CD1c-positive myeloid dendritic cell (primary cell): ENCODE results near the gene BANP.
"Not testable (repeated sequence)": the region's sequence is repeated elsewhere in the genome, so short reads cannot be mapped to it uniquely, and the experiment has no call there.

Source experiments
- DNase-seq: peaks from one replicate; pipeline ENCODE4 v3.0.0-alpha.2; 2016; ENCODE audit errors: extremely low spot score

The BANP gene

GRCh38 chr16:87968541-87968940 lies 17.3 kb downstream of the BANP start:
- no peak for DNase-seq

- no peak for DNase-seq
Observed at GRCh38 chr16:87970186-87970585, 19.0 kb downstream of the BANP start.

- DNase-seq, result no peak
Observed at GRCh38 chr16:87971933-87972332, 20.7 kb downstream of the BANP start.

- DNase-seq, result no peak
Observed at GRCh38 chr16:87973717-87974116, 22.5 kb downstream of the BANP start.

GRCh38 chr16:87974178-87974577 lies 22.9 kb downstream of the BANP start:
- no peak for DNase-seq

- DNase-seq, result no peak
Observed at GRCh38 chr16:87976665-87977064, 25.4 kb downstream of the BANP start.

- DNase-seq, result no peak
Observed at GRCh38 chr16:87978127-87978526, 26.9 kb downstream of the BANP start.

GRCh38 chr16:87979352-87979751 lies 28.1 kb downstream of the BANP start:
- no peak for DNase-seq

GRCh38 chr16:87979911-87980630 lies 28.8 kb downstream of the BANP start:
- DNase-seq, result not testable (repeated sequence)

- DNase-seq, result not testable (repeated sequence)
Observed at GRCh38 chr16:87981376-87981775, 30.1 kb downstream of the BANP start.

GRCh38 chr16:87982581-87983041 lies 31.4 kb downstream of the BANP start:
- peak; percentile 9 for DNase-seq

GRCh38 chr16:87983072-87983736 lies 32.0 kb downstream of the BANP start:
- not testable (repeated sequence) for DNase-seq

- DNase-seq, result peak; percentile 79
Observed at GRCh38 chr16:87983737-87984097, 32.5 kb downstream of the BANP start.

- DNase-seq, result peak; percentile 32
Observed at GRCh38 chr16:87984180-87984579, 32.9 kb downstream of the BANP start.

- no peak for DNase-seq
Observed at GRCh38 chr16:87984632-87985267, 33.5 kb downstream of the BANP start.

- not testable (repeated sequence) for DNase-seq
Observed at GRCh38 chr16:87985493-87985892, 34.3 kb downstream of the BANP start.

- peak; percentile 68 for DNase-seq
Observed at GRCh38 chr16:87986361-87986849, 35.2 kb downstream of the BANP start.

GRCh38 chr16:87988596-87988995 lies 37.4 kb downstream of the BANP start:
- DNase-seq, result not testable (repeated sequence)

GRCh38 chr16:87990254-87990653 lies 39.0 kb downstream of the BANP start:
- not testable (repeated sequence) for DNase-seq

- DNase-seq, result not testable (repeated sequence)
Observed at GRCh38 chr16:87992142-87992541, 40.9 kb downstream of the BANP start.

GRCh38 chr16:87993901-87994300 lies 42.7 kb downstream of the BANP start:
- DNase-seq, result no peak

GRCh38 chr16:87995644-87996043 lies 44.4 kb downstream of the BANP start:
- no peak for DNase-seq
